GM21381 (cell line): ENCODE data around the gene GFOD1.
A peak's percentile ranks its signal among the peaks of the same experiment; 100 is the strongest.
"Not testable (repeated sequence)": the region's sequence is repeated elsewhere in the genome, so short reads cannot be mapped to it uniquely, and the experiment has no call there.

Source experiments
- ATAC-seq: cut with Tn5 transposase; IDR thresholded peaks from one replicate; pipeline ENCODE4 v1.9.1; 2021; ENCODE audit warnings: mild to moderate bottlenecking, moderate library complexity; ENCODE audit not compliant: unreplicated experiment

Gene GFOD1

GRCh38 chr6:13445005-13445743, 42.2 kb downstream of the GFOD1 start:
- ATAC-seq, result no peak

DNA sequence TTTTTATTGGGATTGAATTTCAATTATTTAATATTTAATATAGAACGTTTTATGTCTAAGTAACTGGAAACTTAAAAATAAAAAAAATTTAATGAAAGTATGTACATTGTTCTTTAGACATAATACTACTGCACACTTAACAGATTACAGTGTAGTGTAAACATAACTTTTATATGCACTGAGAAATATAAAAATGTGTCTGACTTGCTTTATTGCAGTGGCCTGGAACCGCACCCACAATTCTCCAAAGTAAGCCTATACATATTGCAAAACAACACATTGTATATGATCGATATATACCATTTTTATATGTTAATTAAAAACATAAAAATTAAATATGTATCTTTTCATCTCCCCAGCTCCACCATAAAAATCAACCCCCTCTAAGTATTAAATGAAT, 42.8 kb downstream of the GFOD1 start:
- ATAC-seq, result no peak

DNA sequence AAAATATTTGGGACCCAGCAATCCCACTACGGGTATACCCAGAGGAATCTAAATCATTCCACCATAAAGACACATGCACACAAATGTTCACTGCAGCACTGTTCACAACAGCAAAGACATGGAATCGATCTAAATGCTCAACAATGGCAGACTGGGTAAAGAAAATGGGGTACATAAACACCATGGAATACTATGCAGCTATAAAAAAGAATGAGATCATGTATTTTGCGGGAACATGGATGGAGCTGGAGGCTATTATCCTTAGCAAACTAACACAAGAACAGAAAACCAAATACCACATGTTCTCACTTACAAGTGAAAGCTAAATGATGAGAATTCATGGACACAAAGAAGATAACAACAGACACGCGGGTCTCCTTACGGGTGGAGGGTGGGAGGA, 43.4 kb downstream of the GFOD1 start:
- not testable (repeated sequence) for ATAC-seq

DNA sequence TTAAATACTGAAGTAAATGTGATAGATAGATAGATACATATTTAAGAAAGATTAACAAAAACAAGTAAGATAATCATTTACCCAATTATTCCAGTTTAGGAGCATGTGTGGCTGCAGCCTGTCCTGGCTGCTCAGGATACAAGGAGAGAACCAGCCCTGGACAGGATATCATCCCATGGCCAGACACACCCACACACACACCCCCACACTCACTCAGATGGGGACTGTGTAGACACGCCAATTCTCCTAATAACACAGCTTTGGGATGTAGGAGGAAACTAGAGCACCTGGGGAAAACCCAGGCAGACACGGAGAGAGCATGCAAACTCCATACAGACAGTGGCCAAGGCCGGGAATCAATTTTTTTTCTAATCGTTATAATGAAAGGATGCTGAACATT, 45.6 kb downstream of the GFOD1 start:
- ATAC-seq, result no peak

- no peak for ATAC-seq
Observed at GRCh38 chr6:13439644-13440043, 47.8 kb downstream of the GFOD1 start.

DNA sequence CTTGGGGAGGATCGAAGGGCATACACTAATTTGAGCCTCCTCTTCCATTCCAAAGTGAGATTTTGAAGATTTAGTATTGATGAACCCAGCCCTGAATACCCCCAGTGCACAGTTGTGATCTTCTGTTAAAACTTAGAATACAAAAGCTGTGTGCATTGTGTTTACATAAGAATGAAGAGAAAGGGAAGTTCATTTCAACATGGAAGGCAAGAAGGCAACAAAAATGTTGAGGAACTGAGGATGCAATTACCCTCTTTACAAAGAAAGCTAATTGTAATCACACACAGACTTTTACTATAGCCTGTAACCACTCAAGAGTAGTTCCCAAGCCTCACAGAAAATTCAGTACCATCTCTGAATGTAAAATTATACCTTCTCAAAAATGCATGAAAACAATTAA, 49.3 kb downstream of the GFOD1 start:
- ATAC-seq, result no peak

- ATAC-seq, result no peak
Observed at GRCh38 chr6:13437218-13437996, 50.0 kb downstream of the GFOD1 start.

GRCh38 chr6:13436399-13437217, 50.8 kb downstream of the GFOD1 start:
- no peak for ATAC-seq

- no peak for ATAC-seq
Observed at GRCh38 chr6:13435477-13436246, 51.7 kb downstream of the GFOD1 start.

DNA sequence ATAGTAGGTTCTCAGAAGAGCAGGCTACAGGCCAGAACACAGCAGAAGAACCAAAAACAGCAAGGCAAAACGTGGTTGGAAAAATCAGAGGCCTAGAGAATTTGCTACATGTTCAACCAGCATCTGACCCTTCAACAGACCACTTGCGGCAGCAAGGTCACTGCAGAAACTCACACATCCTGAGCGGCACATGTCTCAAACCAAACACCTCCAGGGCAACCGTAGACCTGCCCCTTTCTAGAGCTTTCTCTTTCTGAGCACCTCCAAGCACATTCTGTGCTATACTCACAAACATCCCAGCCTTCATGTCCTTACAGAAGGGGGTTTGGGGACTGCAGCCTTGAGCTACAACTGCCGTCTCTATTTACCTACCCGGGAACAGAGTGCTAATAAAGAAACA, 52.6 kb downstream of the GFOD1 start:
- no peak for ATAC-seq

GRCh38 chr6:13434135-13434775, 53.1 kb downstream of the GFOD1 start:
- not testable (repeated sequence) for ATAC-seq

DNA sequence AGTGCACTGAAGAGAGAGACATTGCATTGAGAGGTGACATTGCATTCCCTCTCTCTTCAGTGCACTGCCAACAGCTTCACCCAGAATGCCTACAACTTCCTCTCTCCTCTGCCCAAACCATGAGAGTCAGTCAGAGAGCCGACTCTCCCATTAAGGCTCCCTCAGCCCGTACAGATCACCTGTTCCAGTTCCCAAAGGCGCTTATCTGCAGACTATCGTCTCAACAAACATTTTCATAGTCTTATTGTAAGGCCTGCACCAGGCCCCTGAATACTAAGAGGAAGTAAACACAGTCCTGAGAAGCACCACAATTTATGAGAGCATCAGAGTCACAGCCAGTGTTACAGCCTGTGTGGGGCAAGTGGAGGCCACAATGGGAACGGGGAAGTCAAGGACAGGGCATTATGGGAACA, 53.7 kb downstream of the GFOD1 start:
- no peak for ATAC-seq

DNA sequence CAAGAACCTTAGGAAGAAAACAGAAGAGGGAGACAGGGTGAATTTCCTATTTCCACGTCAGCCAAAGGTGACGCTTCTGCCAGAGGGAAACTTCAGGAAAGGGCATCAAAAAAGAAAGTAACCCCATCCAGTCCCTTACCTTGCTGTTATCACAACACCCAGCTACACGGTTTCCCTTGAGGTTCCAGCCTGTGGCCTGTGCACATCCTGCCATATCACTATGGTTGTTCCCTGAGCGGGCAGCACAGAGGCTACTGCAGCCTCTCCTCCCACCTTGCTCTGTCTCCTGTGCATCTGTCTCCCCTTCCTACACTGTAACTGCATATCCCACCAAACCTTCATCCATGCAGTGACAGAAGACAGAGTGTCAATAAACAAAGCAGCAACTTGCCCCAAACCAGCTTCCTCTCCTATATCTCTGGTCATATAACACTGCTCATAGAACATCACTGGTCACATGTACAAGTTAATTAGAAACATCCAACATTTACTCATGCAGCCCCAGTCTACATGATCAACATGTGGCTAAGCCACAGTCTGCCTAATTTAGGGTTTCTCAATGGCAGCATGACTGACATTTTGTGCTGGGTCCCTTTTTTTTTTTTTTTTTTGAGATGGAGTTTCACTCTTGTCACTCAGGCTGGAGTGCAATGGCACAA, 54.7 kb downstream of the GFOD1 start:
- no peak for ATAC-seq

DNA sequence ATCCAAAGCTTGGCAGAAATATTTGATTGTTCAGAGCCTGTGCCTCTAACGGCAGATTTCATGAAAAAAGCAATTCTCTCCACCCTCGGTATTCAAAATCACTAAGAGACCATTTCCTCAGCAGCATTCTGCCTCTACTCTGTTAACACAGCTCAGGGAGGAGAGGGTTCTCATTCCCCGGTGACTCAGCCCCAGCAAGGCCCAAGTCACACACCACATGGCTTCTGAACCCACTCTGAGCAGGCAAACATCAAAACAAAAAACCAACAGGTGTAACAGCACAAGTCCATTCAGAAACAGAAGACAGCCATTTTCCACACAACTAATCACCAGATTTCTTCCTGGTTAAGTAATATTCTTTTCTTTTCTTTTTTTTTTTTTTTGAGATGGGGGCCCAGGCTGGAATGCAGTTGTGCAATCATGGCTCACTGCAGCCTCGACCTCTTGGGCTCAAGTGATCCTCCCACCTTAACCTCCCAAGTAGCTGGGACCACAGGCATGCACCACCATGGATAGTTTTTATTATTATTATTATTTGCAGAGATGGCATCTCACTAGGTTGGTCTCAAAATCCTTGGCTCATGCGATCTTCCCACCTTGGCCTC, 55.4 kb downstream of the GFOD1 start:
- ATAC-seq, result no peak

GRCh38 chr6:13431059-13431656, 56.2 kb downstream of the GFOD1 start:
- ATAC-seq, result no peak

DNA sequence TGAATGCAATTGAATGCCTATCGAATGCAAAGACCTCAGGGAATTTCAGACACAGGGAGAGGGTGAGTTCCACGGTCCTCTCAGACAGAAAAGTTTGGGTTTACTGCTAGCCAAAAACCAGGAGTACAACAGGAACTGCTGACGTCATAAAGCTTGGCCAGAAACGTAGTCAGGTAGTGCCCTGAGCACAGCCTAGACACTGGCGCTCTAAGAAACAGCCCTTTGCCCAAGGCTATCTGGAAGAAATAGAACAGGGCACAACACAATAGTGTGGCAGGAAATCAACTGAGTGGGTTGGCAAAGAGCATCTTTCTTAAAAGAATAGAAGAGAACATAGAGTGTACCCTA, 58.0 kb downstream of the GFOD1 start:
- ATAC-seq, result no peak

DNA sequence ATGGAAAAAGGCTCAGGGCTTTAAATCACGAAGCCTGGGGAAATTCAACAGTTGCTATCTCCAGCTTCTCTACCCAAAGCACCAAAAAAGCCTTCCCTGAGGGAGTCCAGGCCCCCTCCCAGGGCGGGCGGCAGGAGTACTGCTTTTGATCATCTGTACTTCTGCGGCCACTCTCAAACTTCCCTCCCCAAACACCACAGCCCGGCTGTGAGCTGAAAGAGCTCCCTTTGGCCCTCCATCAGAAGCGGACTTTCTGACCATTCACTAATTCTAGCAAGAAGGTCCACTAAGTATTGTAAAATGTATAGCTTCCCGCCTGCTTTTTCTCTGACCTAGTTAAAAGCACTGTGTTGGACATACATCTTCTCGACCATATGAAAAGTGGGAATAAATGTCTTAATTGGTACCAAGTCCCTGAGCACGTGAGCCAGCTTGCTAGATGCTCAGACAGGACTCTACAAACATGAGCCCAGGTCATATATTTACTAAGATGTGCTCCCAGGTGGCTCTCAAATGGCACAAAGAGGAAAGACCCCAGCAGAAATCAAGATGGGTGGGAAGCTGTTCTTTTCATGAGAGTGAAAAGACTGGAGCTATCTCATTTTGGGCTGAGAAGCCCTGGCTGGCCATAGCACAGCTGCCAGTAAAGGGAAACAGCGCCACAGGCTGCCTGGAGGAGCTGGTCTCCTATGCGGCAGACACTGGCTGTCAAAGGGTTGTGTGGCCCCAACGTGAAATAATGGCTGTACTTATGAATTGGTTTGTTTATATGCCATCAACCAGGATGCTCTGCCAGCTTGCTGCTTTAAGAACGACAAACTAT, 58.6 kb downstream of the GFOD1 start:
- ATAC-seq, result peak; percentile 12
